Right atrium auricular region (tissue), 2 donors: ENCODE measurements around the gene MAGEA11. TPM values are rescaled to one million over a fixed set of nuclear protein-coding genes. Genes with fewer than 3 reads are reported as not detected.

Experiments
- DNase-seq: peaks from one replicate; pipeline ENCODE4 v3.0.0-alpha.2; 2019; ENCODE audit warnings: low spot score
- H3K27ac ChIP-seq, 2 donors: fragments of 200-600 bp; sonication (generic); 1 replicate in 1 of 2; 2 replicates in 1 of 2; pipeline ENCODE4 v1.5.1; 2016 to 2019
- H3K27me3 ChIP-seq, 2 donors: fragments of 200-600 bp; sonication (generic); one replicate each; pipeline versions ENCODE4 v1.5.1 to v1.6.0; 2017 to 2019
- H3K36me3 ChIP-seq: fragments of 200-600 bp; sonication (generic); one replicate; pipeline ENCODE4 v1.5.1; 2016
- H3K4me1 ChIP-seq, 2 donors: fragments of 200-600 bp; sonication (generic); one replicate each; pipeline versions ENCODE4 v1.5.1 to v1.6.0; 2017 to 2019
- H3K4me3 ChIP-seq, 2 donors: fragments of 200-600 bp; sonication (generic); 1 replicate in 1 of 2; 2 replicates in 1 of 2; pipeline ENCODE4 v1.5.1; 2017 to 2019; ENCODE audit warnings: mild to moderate bottlenecking in 1 of 2, moderate library complexity in 1 of 2
- H3K9me3 ChIP-seq, 2 donors: fragments of 200-600 bp; sonication (generic); one replicate each; pipeline ENCODE4 v1.5.1; 2019
- total RNA-seq, 2 donors: library from RNA; depleted of rRNA; stranded (reverse); fragments of >200 nt; gene quantifications; one replicate each; pipeline ENCODE4 v1.1.0, GENCODE V29; 2016
- TF ChIP-seq, protein P1 (sequence below), 2 donors: fragments of 200-600 bp; sonication (generic); IDR thresholded peaks; one replicate each; pipeline ENCODE4 v1.5.1; 2019; ENCODE audit warnings: antibody characterized with exemption in 2 of 2

Gene MAGEA11
- total RNA-seq, 2 donors from 2014 or later, result not detected

DNA sequence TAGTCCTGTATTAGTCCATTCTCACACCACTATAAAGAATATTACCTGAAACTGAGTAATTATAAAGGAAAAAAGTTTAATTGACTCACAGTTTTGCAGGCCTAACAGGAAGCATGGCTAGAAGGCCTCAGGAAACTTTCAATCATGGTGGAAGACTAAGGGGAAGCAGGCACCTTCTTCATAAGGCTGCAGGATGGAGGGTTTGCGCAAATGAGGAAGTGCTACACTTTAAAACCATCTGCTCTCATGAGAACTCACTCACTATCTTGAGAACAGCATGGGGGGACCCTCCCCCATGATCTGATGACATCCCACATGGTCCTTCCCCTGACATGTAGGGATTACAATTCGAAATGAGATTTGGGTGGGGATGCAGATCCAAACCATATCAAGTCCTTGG is 12.1 kb upstream of the MAGEA11 start:
- Histone ChIP-seq H3K27me3 (no peaks in the 10 kb centered on the region), H3K36me3 (no peaks in the 10 kb centered on the region)
- TF ChIP-seq, protein P1, sequence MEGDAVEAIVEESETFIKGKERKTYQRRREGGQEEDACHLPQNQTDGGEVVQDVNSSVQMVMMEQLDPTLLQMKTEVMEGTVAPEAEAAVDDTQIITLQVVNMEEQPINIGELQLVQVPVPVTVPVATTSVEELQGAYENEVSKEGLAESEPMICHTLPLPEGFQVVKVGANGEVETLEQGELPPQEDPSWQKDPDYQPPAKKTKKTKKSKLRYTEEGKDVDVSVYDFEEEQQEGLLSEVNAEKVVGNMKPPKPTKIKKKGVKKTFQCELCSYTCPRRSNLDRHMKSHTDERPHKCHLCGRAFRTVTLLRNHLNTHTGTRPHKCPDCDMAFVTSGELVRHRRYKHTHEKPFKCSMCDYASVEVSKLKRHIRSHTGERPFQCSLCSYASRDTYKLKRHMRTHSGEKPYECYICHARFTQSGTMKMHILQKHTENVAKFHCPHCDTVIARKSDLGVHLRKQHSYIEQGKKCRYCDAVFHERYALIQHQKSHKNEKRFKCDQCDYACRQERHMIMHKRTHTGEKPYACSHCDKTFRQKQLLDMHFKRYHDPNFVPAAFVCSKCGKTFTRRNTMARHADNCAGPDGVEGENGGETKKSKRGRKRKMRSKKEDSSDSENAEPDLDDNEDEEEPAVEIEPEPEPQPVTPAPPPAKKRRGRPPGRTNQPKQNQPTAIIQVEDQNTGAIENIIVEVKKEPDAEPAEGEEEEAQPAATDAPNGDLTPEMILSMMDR (IDR thresholded peaks at IDR 0.05), result no peak

DNA sequence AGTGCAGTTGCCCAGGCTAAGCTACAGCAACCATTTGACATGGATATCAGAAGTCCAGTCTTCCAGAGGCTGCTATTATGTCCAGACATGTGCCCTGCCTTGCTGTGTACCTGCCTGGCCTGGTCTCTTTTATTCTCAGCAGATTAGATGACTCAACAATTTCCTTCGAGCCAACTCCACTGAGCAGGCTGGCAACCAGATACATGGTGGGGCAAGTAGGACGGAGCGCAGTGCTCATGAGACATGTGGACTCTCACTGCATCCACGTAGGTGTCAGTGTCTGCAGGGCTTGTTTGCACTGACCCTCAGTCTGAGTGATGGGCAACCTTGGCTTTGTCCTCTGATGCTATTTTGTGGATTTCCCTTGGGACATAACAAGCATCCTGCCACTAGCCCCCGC is 7.2 kb upstream of the MAGEA11 start:
- DNase-seq, result no peak
- H3K4me1 ChIP-seq, result no peaks in the 10 kb centered on the region
- H3K27ac ChIP-seq, result no peak overlapping the region
- no peaks in the 10 kb centered on the region for H3K9me3 ChIP-seq
- TF ChIP-seq, protein P1 (IDR thresholded peaks at IDR 0.05), result no peak
- H3K27me3 ChIP-seq, result no peaks in the 10 kb centered on the region
- no peaks in the 10 kb centered on the region for H3K36me3 ChIP-seq
- no peak overlapping the region for H3K4me3 ChIP-seq

More for the DNA sequence above, 12.1 kb upstream of the MAGEA11 start:
- Histone ChIP-seq H3K4me1 (no peaks in the 10 kb centered on the region), H3K9me3 (no peaks in the 10 kb centered on the region), H3K4me3 (no peak overlapping the region), H3K27ac (no peak overlapping the region)
- DNase-seq, result no peak

DNA sequence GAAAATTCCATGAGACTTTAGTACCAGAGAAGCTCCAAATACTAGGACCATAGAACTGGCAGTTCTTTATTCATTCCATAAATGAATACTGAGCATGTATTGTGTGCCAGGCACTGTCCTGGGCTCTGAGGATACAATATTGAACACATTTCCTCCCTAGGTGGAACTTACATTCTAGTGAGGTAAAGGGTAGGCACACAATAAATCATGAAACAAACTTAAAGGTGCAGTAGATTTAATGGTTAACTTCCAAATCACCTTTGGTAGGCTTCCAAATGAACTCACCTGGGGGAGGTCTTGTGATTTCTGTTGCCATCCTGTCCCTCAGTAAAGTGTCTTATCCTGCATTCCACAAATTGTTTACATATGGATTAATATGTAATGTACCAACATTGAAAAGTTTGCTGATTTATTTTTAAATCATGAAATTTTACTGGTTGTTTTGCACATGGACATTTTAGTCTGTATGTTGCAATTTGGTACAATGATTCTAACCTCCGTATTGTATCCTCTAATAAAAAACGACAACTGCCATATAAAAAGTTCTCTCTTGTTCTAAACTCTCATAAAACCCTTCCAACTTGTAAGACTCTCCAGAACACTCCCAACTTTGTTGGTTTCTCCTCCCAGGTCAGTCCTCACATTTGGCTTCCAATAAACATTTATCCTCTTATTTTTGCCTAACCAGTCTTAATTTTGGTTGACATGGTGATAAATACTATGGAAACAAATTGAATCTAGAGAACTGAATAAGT is 4.5 kb upstream of the MAGEA11 start:
- Histone ChIP-seq H3K4me3 (no peak overlapping the region), H3K27ac (no peak overlapping the region), H3K4me1 (no peaks in the 10 kb centered on the region), H3K9me3 (no peaks in the 10 kb centered on the region), H3K36me3 (no peaks in the 10 kb centered on the region), H3K27me3 (no peaks in the 10 kb centered on the region)
- TF ChIP-seq, protein P1 (IDR thresholded peaks at IDR 0.05), result no peak
- no peak for DNase-seq

DNA sequence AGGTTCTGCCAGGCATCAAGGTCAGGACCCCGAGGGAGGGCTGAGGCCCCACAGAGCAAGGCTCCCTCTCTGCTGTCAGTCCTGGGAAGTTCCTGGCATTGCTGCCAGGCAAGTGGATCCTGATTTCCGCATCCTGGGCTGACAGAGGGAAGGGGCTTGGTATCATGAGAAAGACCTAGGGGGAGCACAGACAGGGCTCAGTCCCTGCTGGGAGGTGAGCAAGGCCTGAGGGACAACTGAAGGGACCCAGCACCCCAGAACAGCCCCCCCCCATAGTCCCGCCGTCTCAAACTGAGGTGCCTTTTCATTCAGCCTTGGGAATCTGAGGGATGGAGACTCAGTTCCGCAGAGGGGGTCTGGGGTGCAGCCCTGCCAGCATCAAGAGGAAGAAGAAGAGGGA is 971 bp downstream of the MAGEA11 start:
- Histone ChIP-seq H3K4me3 (no peak overlapping the region), H3K36me3 (no peaks in the 10 kb centered on the region), H3K27ac (no peak overlapping the region), H3K27me3 (no peaks in the 10 kb centered on the region), H3K9me3 (no peaks in the 10 kb centered on the region), H3K4me1 (no peaks in the 10 kb centered on the region)
- TF ChIP-seq, protein P1 (IDR thresholded peaks at IDR 0.05), result no peak
- DNase-seq, result no peak

DNA sequence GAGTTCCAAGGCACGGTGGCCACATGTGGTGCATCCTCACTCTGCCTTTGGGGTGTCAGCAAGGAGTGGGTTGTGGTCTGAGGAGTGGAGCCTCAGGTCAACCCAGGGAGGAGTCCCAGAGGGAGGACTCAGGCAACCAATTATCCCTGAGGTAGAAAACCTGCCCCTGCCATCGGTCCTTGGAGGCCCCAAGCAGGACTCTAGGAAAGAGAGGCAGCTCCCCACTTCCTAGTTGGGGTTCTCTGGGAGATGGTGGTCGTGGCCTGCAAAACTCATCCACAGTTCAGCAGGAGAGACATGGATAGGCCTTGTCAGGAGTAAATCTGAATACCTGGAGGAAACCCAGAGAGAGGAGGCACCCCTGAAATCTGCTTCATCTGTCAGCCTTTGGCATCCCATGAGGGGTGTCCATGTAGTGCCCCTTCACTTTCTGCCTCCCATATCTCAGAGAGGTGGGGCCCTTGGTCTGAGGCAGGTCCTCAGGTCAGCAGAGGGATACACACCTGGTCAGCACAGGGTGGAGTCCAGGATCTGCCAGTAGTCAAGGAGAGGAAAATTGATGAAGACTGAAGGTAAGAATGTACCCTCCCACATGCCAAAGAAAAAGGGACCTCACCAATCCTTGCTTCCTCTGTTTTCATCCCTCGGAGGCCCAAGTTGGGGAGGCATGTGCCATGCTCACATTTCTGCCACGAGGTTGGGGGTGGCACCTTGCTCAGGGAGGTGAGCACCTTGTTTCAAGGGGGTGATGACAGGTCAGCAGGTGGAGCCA is 1.6 kb downstream of the MAGEA11 start:
- Histone ChIP-seq H3K4me3 (no peak overlapping the region), H3K36me3 (no peaks in the 10 kb centered on the region), H3K27me3 (no peaks in the 10 kb centered on the region), H3K27ac (no peak overlapping the region), H3K9me3 (no peaks in the 10 kb centered on the region), H3K4me1 (no peaks in the 10 kb centered on the region)
- DNase-seq, result no peak
- TF ChIP-seq, protein P1 (IDR thresholded peaks at IDR 0.05), result no peak
